GM12878 (cell line): Measurements from ENCODE around the gene CDKN2A. TPM values are rescaled to one million over a fixed set of nuclear protein-coding genes. Genes with fewer than 3 reads are reported as not detected.

Experiments used
- BCLAF1 ChIP-seq: fragments of 450-650 bp; IDR thresholded peaks from 2 replicates; pipeline ENCODE4 v1.6.1; 2017; ENCODE audit warnings: antibody characterized with exemption, mild to moderate bottlenecking, moderate library complexity
- CBX5 ChIP-seq: sonication (generic); IDR thresholded peaks from 2 replicates; pipeline ENCODE4 v1.6.1; 2016; ENCODE audit warnings: low read depth, moderate library complexity, mild to moderate bottlenecking, inconsistent platforms
- CHD2 ChIP-seq: IDR thresholded peaks from 2 replicates; pipeline ENCODE4 v1.6.1; 2011; ENCODE audit warnings: low read depth, low read length, improper control_type of control experiment, borderline replicate concordance
- EED ChIP-seq: sonication (generic); IDR thresholded peaks from 2 replicates; pipeline ENCODE4 v1.6.1; 2016; ENCODE audit warnings: antibody characterized with exemption, low read depth
- EP300 ChIP-seq, 2 experiments: fragments of 150-350 bp in 1 of 2; IDR thresholded peaks; 2 replicates each; pipeline ENCODE4 v1.6.1; 2011 to 2012; ENCODE audit warnings: low read depth in 2 of 2, low read length in 2 of 2, borderline replicate concordance in 1 of 2, improper control_type of control experiment in 1 of 2, inconsistent platforms in 1 of 2; ENCODE audit not compliant: control insufficient read depth in 1 of 2
- ETV6 ChIP-seq, 2 experiments: fragments of 450-650 bp in 1 of 2; IDR thresholded peaks in 1 of 2; conservative IDR thresholded peaks in 1 of 2; 2 replicates each; pipeline ENCODE4 v1.6.1; 2014; ENCODE audit warnings: antibody characterized with exemption in 1 of 2, borderline replicate concordance in 1 of 2, low read depth in 1 of 2, mild to moderate bottlenecking in 1 of 2, moderate library complexity in 1 of 2
- NRF1 ChIP-seq: conservative IDR thresholded peaks from 2 replicates; pipeline ENCODE4 v1.6.1; 2011; ENCODE audit warnings: mild to moderate bottlenecking, low read depth, low read length, improper control_type of control experiment
- POLR2A ChIP-seq: IDR thresholded peaks from 2 replicates; pipeline ENCODE4 v1.6.1; 2011; ENCODE audit warnings: low read depth, mild to moderate bottlenecking, low read length
- POLR2AphosphoS2 ChIP-seq: IDR thresholded peaks from 2 replicates; pipeline ENCODE4 v1.6.1; 2011; ENCODE audit warnings: low read depth, mild to moderate bottlenecking, low read length, improper control_type of control experiment, moderate library complexity
- SPI1 ChIP-seq: IDR thresholded peaks from 2 replicates; pipeline ENCODE4 v1.6.1; 2011; ENCODE audit warnings: low read depth, mild to moderate bottlenecking, low read length, moderate library complexity, borderline replicate concordance; ENCODE audit not compliant: insufficient read depth
- SRF ChIP-seq, 2 experiments: IDR thresholded peaks; 2 replicates each; pipeline ENCODE4 v1.6.1; 2011; ENCODE audit warnings: low read depth in 2 of 2, low read length in 2 of 2, mild to moderate bottlenecking in 1 of 2, moderate library complexity in 1 of 2
- TCF12 ChIP-seq: IDR thresholded peaks from 2 replicates; pipeline ENCODE4 v1.6.1; 2011; ENCODE audit warnings: low read depth, mild to moderate bottlenecking, low read length
- TCF7 ChIP-seq: IDR thresholded peaks from 2 replicates; pipeline ENCODE4 v1.6.1; 2014; ENCODE audit warnings: antibody characterized with exemption, borderline replicate concordance
- USF1 ChIP-seq: IDR thresholded peaks from 2 replicates; pipeline ENCODE4 v1.6.1; 2011; ENCODE audit warnings: borderline replicate concordance, low read depth, mild to moderate bottlenecking, moderate library complexity, mixed read lengths, low read length; ENCODE audit not compliant: insufficient read depth; ENCODE audit errors: extremely low read length
- ZZZ3 ChIP-seq: IDR thresholded peaks from 2 replicates; pipeline ENCODE4 v1.6.1; 2011; ENCODE audit warnings: low read depth; ENCODE audit not compliant: control insufficient read depth, insufficient read length
- polyA plus RNA-seq, 11 experiments: library from polyadenylated mRNA; depleted of rRNA in 4 of 11; unstranded in 6 of 11; stranded (reverse) in 5 of 11; fragments of >200 nt; fragmentation: Nextera tagmentation in 4 of 11; fragmentation: Illumina TruSeq in 1 of 11; extraction: Ambion mirVana in 4 of 11; extraction: Trizol in 1 of 11; gene quantifications; 1 replicate in 1 of 11; 2 replicates in 10 of 11; pipeline versions ENCODE4 v1.2.1 to v1.2.3, GENCODE V29; 2011 to 2016; ENCODE audit warnings: inconsistent platforms in 2 of 11, missing spikeins in 2 of 11, low read depth in 1 of 11
- total RNA-seq, 4 experiments: library from RNA; depleted of rRNA in 3 of 4; stranded (reverse); fragments of >200 nt in 3 of 4; fragmentation: Illumina TruSeq in 1 of 4; extraction: Trizol in 1 of 4; gene quantifications; 2 replicates each; pipeline versions ENCODE4 v1.2.1 to v1.2.3, GENCODE V29; 2013 to 2021
- TF ChIP-seq, protein P1 (sequence below): IDR thresholded peaks from 2 replicates; pipeline ENCODE4 v1.6.1; 2012; ENCODE audit warnings: low read length, inconsistent platforms
- TF ChIP-seq, protein P2 (sequence below): fragments of 450-650 bp; IDR thresholded peaks from 2 replicates; pipeline ENCODE4 v1.6.1; 2016; ENCODE audit warnings: mild to moderate bottlenecking, moderate library complexity, borderline replicate concordance

CDKN2A gene
- total and polyA plus RNA-seq, 10 of the 15 experiments (the other 5 are each of a cell fraction or from before 2014, with no cell fraction given): 0.84 to 41.2 (median 18.4) TPM

GRCh38 chr9:22008717-22009505, 14.7 kb upstream of the CDKN2A start, which contains the start of gene CDKN2B (continued):
- TF ChIP-seq TCF7 (no peak), POLR2AphosphoS2 (no peak), CHD2 (no peak), BCLAF1 (no peak), NRF1 (peak; percentile 45), POLR2A (peak; percentile 59), SPI1 (no peak), ETV6 (conservative IDR thresholded peaks at IDR 0.05 in 1 of 2, IDR thresholded peaks at IDR 0.05 in 1 of 2; ENCODE audit: borderline replicate concordance in 1 of 2, low read depth in 1 of 2) (no peak), EP300 (IDR thresholded peaks at IDR 0.05; ENCODE audit: borderline replicate concordance in 1 of 2, control insufficient read depth in 1 of 2, low read depth in 2 of 2, low read length in 2 of 2) (no peak), EED (peak; percentile 60), SRF (IDR thresholded peaks at IDR 0.05; ENCODE audit: low read depth in 2 of 2, low read length in 2 of 2) (no peak), CBX5 (no peak), TCF12 (peak; percentile 54; the same call in 1 of the 2 replicates), ZZZ3 (no peak), USF1 (peak; percentile 74)
- TF ChIP-seq, protein P1, sequence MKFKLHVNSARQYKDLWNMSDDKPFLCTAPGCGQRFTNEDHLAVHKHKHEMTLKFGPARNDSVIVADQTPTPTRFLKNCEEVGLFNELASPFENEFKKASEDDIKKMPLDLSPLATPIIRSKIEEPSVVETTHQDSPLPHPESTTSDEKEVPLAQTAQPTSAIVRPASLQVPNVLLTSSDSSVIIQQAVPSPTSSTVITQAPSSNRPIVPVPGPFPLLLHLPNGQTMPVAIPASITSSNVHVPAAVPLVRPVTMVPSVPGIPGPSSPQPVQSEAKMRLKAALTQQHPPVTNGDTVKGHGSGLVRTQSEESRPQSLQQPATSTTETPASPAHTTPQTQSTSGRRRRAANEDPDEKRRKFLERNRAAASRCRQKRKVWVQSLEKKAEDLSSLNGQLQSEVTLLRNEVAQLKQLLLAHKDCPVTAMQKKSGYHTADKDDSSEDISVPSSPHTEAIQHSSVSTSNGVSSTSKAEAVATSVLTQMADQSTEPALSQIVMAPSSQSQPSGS: no peak
- TF ChIP-seq, protein P2, sequence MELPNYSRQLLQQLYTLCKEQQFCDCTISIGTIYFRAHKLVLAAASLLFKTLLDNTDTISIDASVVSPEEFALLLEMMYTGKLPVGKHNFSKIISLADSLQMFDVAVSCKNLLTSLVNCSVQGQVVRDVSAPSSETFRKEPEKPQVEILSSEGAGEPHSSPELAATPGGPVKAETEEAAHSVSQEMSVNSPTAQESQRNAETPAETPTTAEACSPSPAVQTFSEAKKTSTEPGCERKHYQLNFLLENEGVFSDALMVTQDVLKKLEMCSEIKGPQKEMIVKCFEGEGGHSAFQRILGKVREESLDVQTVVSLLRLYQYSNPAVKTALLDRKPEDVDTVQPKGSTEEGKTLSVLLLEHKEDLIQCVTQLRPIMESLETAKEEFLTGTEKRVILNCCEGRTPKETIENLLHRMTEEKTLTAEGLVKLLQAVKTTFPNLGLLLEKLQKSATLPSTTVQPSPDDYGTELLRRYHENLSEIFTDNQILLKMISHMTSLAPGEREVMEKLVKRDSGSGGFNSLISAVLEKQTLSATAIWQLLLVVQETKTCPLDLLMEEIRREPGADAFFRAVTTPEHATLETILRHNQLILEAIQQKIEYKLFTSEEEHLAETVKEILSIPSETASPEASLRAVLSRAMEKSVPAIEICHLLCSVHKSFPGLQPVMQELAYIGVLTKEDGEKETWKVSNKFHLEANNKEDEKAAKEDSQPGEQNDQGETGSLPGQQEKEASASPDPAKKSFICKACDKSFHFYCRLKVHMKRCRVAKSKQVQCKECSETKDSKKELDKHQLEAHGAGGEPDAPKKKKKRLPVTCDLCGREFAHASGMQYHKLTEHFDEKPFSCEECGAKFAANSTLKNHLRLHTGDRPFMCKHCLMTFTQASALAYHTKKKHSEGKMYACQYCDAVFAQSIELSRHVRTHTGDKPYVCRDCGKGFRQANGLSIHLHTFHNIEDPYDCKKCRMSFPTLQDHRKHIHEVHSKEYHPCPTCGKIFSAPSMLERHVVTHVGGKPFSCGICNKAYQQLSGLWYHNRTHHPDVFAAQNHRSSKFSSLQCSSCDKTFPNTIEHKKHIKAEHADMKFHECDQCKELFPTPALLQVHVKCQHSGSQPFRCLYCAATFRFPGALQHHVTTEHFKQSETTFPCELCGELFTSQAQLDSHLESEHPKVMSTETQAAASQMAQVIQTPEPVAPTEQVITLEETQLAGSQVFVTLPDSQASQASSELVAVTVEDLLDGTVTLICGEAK: no peak
